ENCODE measurements around the gene JRKL. TPM values are rescaled to one million over a fixed set of nuclear protein-coding genes. Genes with fewer than 3 reads are reported as not detected.

The JRKL gene
- 7.8 and 10.9 TPM in 2 replicates for total RNA-seq

DNA sequence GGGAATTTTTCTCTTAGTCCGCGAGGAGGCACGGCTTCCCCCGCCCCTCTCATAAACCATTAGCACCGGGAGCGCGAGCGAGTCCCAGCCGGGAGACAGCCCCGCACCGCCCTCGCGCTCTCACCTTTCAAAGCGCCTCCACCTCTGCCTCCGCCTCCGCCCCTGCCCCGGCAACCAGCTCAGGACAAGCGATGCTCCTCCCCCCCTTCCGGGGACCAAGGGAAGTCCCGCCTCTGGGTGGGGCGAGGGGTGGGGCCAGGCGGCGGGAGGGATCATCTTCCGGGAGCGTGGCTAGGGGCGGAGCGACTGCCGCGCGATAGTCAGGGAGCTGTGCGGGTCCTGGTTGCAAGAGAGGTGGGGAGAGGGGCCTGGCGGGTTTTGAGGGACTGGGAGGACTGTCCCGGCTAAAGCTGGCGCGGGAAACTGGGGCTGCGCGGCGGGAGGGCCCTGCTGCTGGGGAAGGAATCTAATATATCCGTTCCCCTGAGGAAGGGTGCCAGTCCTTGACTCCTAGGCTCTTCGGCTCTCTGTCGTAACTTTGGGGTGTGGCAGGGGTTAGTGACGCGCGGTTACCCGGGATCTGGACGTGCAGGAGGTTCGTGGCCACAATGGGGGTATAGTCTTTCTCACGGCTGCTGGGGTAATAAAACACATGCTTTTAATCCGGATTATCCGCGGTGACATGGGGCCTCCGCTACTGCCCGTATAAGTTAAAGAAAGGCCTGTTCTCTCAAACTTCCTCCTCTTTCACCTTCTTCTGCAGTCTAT, at the start of gene JRKL, which contains the start of gene CCDC82:
Gene JRKL (plus strand): TSS at position 294 of the 768 bp plus-strand sequence. CDS start 637 bp downstream, outside the sequence.
Gene CCDC82 (minus strand): TSS at position 193 of the 768 bp plus-strand sequence. CDS start 5,165 bp downstream, outside the sequence.

DNA sequence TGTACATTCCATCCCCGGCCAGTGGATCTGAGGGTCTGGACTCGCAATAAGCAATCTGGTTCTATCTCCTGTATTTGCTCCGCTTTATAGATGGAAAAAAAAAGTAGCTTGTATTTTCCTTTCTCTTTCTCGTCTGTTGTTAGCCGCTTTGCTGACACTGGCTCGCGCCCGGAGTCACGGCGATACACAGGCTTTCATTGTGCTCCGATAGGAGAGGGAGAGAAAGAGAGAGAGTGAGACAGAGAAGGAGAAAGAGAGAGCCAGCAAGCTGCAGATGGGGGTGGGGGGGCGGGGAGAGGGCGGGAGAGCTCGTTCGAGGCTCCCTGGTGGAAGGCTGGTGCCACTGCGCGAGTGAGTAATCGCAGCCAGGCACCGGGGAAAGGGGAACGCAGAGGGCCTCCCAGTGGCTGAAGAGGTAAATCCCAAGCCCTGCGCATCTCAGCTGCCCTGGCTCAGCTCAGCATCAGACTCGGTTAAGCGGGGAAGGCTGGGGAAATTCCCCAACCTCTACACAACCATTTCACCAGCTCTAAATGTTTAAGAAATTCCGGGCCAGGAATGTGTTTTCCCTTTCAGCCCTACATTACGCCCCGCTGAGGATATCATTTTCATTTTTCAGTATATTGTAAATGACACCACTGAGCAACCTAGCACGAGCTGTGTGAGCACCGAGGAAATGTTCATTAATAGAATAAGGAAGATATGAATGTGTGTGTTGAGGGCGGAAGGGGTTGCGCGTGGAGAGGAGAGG, 46.7 kb upstream of the JRKL start, which contains the start of gene MAML2:
Gene MAML2 (minus strand): TSS at position 235 of the 751 bp plus-strand sequence. CDS start 1,300 bp downstream, outside the sequence.

Other genes with a start within 250 kb of the JRKL start
- gene MAML2, start 46.8 kb upstream of the JRKL start, total RNA-seq = 2.1 and 2.6 TPM in 2 replicates
- 19.2 and 21.7 TPM in 2 replicates for gene CCDC82, start 101 bp upstream of the JRKL start, total RNA-seq